Neuronal stem cell (in vitro differentiated cells): ENCODE results near the gene NUDT8. TPM values are rescaled to one million over a fixed set of nuclear protein-coding genes. Genes with fewer than 3 reads are reported as not detected.
A peak's percentile ranks its signal among the peaks of the same experiment; 100 is the strongest.

Experiments used
- DNase-seq: peaks from one replicate; pipeline ENCODE4 v3.0.0-alpha.2; 2013; ENCODE audit warnings: low spot score
- H2AFZ ChIP-seq: one replicate; pipeline ENCODE4 v1.6.1; 2013; ENCODE audit warnings: mild to moderate bottlenecking, low read length, inconsistent platforms
- H2AK5ac ChIP-seq: 2 replicates; pipeline ENCODE4 v1.6.1; 2013; ENCODE audit warnings: low read depth, mild to moderate bottlenecking, inconsistent platforms, low read length, moderate library complexity, mixed read lengths
- H2BK120ac ChIP-seq: 2 replicates; pipeline ENCODE4 v1.6.1; 2013; ENCODE audit warnings: low read depth, mild to moderate bottlenecking, inconsistent platforms, low read length, moderate library complexity, mixed read lengths
- H2BK12ac ChIP-seq: one replicate; pipeline ENCODE4 v1.6.1; 2013; ENCODE audit warnings: low read length, inconsistent platforms
- H2BK15ac ChIP-seq: 2 replicates; pipeline ENCODE4 v1.6.1; 2013; ENCODE audit warnings: mild to moderate bottlenecking, low read length, inconsistent platforms, mixed read lengths
- H2BK5ac ChIP-seq: one replicate; pipeline ENCODE4 v1.6.1; 2013; ENCODE audit warnings: inconsistent platforms, mild to moderate bottlenecking, low read length, moderate library complexity
- H3K14ac ChIP-seq: one replicate; pipeline ENCODE4 v1.6.1; 2013; ENCODE audit warnings: low read length, inconsistent platforms
- H3K18ac ChIP-seq: 2 replicates; pipeline ENCODE4 v1.6.1; 2013; ENCODE audit warnings: low read length, inconsistent platforms
- H3K23ac ChIP-seq: 2 replicates; pipeline ENCODE4 v1.6.1; 2013; ENCODE audit warnings: low read depth, mild to moderate bottlenecking, mixed read lengths, low read length, inconsistent platforms; ENCODE audit not compliant: poor library complexity
- H3K27ac ChIP-seq: replicated peaks from 3 replicates; pipeline ENCODE4 v1.5.1; 2013; ENCODE audit warnings: low read length, inconsistent platforms
- H3K27me3 ChIP-seq, 3 experiments: 2 replicates each; pipeline ENCODE4 v1.6.1; 2013; ENCODE audit warnings: low read length in 3 of 3, mild to moderate bottlenecking in 2 of 3, inconsistent platforms in 1 of 3, low read depth in 1 of 3, mixed read lengths in 1 of 3, moderate library complexity in 1 of 3; ENCODE audit not compliant: control insufficient read depth in 3 of 3, insufficient read depth in 3 of 3
- H3K36me3 ChIP-seq, 2 donors: replicated peaks in 1 of 2; 2 replicates each; pipeline ENCODE4 v1.6.1; 2013; ENCODE audit warnings: low read length in 2 of 2; ENCODE audit not compliant: control insufficient read depth in 2 of 2, insufficient read depth in 2 of 2
- H3K4ac ChIP-seq: 2 replicates; pipeline ENCODE4 v1.6.1; 2013; ENCODE audit warnings: inconsistent platforms, mild to moderate bottlenecking, low read length, moderate library complexity
- H3K4me1 ChIP-seq, 2 donors: 1 replicate in 1 of 2; 2 replicates in 1 of 2; pipeline ENCODE4 v1.6.1; 2013; ENCODE audit warnings: low read length in 2 of 2, low read depth in 1 of 2; ENCODE audit not compliant: control insufficient read depth in 2 of 2, insufficient read depth in 1 of 2
- H3K4me2 ChIP-seq: one replicate; pipeline ENCODE4 v1.6.1; 2013; ENCODE audit warnings: mild to moderate bottlenecking, low read length, inconsistent platforms; ENCODE audit not compliant: insufficient read depth, poor library complexity, severe bottlenecking
- H3K4me3 ChIP-seq, 2 donors: 2 replicates each; pipeline ENCODE4 v1.5.1; 2013; ENCODE audit warnings: low read length in 2 of 2, mild to moderate bottlenecking in 2 of 2, inconsistent platforms in 1 of 2, moderate library complexity in 1 of 2
- H3K79me1 ChIP-seq: one replicate; pipeline ENCODE4 v1.6.1; 2013; ENCODE audit warnings: low read depth, mild to moderate bottlenecking, inconsistent platforms, low read length, moderate library complexity
- H3K9ac ChIP-seq: one replicate; pipeline ENCODE4 v1.6.1; 2013; ENCODE audit warnings: mild to moderate bottlenecking, low read depth, low read length, inconsistent platforms; ENCODE audit not compliant: poor library complexity
- H3K9me3 ChIP-seq, 2 donors: replicated peaks in 1 of 2; 2 replicates each; pipeline versions ENCODE3 to v1.6.1; 2013; ENCODE audit warnings: low read length in 2 of 2, mild to moderate bottlenecking in 2 of 2, inconsistent platforms in 1 of 2, low read depth in 1 of 2, mixed read lengths in 1 of 2, moderate library complexity in 1 of 2; ENCODE audit not compliant: control insufficient read depth in 2 of 2, insufficient read depth in 1 of 2
- H4K8ac ChIP-seq: one replicate; pipeline ENCODE4 v1.6.1; 2013; ENCODE audit warnings: low read depth, mild to moderate bottlenecking, inconsistent platforms, low read length, moderate library complexity
- H4K91ac ChIP-seq: one replicate; pipeline ENCODE4 v1.6.1; 2013; ENCODE audit warnings: low read length, low read depth, mild to moderate bottlenecking, inconsistent platforms; ENCODE audit not compliant: poor library complexity
- WGBS, 2 donors: extraction: QIAGEN DNeasy Blood & Tissue Kit; methylation state at CpG; one replicate each; pipeline ENCODE4 v1.1.7; 2013; ENCODE audit warnings: missing lambda C conversion rate in 2 of 2, mixed read lengths in 1 of 2; ENCODE audit not compliant: insufficient read length in 2 of 2, insufficient replicate concordance in 1 of 2; ENCODE audit errors: extremely low coverage in 2 of 2; 5-methylcytosine and 5-hydroxymethylcytosine counted together
- polyA plus RNA-seq, 2 experiments: library from polyadenylated mRNA; stranded (reverse); fragments of 200-250 nt; gene quantifications; one replicate each; pipeline ENCODE4 v1.2.3, GENCODE V29; 2013

Gene NUDT8, protein sequence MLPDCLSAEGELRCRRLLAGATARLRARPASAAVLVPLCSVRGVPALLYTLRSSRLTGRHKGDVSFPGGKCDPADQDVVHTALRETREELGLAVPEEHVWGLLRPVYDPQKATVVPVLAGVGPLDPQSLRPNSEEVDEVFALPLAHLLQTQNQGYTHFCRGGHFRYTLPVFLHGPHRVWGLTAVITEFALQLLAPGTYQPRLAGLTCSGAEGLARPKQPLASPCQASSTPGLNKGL
- 7.6 TPM for polyA plus RNA-seq (2013, experiment 1 of 2)
- 6.7 TPM for polyA plus RNA-seq (2013, experiment 2 of 2)

DNA sequence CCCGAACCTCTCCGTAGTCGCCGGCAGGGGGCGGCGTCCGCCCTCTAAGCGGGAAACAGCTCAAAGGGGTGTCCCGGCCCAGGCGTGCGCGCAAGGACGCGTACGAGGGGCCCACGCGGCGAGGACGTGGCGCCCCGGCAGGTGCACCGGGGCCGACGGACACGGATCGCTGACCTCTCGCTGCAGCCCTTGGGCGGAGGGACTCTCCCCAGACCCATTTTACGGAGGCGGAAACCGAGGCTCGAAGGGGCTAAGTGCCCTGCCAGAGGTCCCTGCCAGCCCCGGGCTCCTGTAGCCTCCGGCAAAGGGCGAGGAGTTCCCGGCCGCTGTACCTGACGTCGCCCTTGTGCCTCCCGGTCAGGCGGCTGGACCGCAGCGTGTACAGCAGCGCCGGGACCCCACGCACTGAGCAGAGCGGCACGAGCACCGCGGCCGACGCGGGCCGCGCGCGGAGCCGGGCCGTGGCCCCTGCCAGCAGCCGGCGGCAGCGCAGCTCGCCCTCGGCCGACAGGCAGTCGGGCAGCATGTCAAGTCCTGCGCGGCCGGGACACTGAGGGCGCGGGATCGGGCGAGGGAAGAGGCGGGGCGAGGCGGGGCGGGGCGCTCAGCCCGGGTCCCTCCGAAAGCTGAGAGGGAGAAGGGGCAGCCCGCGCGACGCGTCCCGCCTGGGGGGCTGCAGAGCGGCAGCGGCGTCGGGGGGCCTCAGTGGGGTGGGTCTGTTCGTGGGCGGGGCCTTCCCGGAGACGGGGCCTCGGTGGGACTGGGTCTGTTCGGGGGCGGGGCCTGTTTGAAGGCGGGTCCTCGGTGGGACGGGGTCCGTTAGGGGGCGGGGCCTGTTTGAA is at the start of gene NUDT8:
TSS of gene NUDT8 (minus strand) at position 552 of the 842 bp plus-strand sequence. CDS start at position 526, 26 bp downstream.
- peak within 1 kb of the TSS; percentile 75 for H3K14ac ChIP-seq
- H2BK5ac ChIP-seq: peak within 1 kb of the TSS; percentile 98
- peak within 1 kb of the TSS; percentile 65 to 93 for H3K4me3 ChIP-seq
- no peaks in the 10 kb centered on the region for H3K79me1 ChIP-seq
- H3K18ac ChIP-seq: peak within 1 kb of the TSS; percentile 99
- peak within 1 kb of the TSS; percentile 76 for H4K91ac ChIP-seq
- peaks cover 8 to 18% of the 10 kb centered on the region in 2 donors for H3K4me1 ChIP-seq
- peaks cover 5% of the 10 kb centered on the region in 2 donors for H3K36me3 ChIP-seq
- peak; percentile 84 for DNase-seq
- H3K27me3 ChIP-seq: no peaks in the 10 kb centered on the region
- H3K4me2 ChIP-seq: peak within 1 kb of the TSS; percentile 91
- peak within 1 kb of the TSS; percentile 24 for H2BK12ac ChIP-seq
- no peak within 1 kb of the TSS for H2BK120ac ChIP-seq
- peak within 1 kb of the TSS; percentile 97 for H2AK5ac ChIP-seq
- peak within 1 kb of the TSS; percentile 94 for H3K9ac ChIP-seq
- WGBS, 2 donors: no CpG with 5 or more reads among the region's 102 CpGs
- peak within 1 kb of the TSS; percentile 43 for H4K8ac ChIP-seq
- H3K4ac ChIP-seq: peak within 1 kb of the TSS; percentile 37
- no peaks in the 10 kb centered on the region for H3K9me3 ChIP-seq
- peak within 1 kb of the TSS; percentile 92 for H3K27ac ChIP-seq
- H3K23ac ChIP-seq: peak within 1 kb of the TSS; percentile 98
- H2AFZ ChIP-seq: peak within 1 kb of the TSS; percentile 99
- H2BK15ac ChIP-seq: peak within 1 kb of the TSS; percentile 89

DNA sequence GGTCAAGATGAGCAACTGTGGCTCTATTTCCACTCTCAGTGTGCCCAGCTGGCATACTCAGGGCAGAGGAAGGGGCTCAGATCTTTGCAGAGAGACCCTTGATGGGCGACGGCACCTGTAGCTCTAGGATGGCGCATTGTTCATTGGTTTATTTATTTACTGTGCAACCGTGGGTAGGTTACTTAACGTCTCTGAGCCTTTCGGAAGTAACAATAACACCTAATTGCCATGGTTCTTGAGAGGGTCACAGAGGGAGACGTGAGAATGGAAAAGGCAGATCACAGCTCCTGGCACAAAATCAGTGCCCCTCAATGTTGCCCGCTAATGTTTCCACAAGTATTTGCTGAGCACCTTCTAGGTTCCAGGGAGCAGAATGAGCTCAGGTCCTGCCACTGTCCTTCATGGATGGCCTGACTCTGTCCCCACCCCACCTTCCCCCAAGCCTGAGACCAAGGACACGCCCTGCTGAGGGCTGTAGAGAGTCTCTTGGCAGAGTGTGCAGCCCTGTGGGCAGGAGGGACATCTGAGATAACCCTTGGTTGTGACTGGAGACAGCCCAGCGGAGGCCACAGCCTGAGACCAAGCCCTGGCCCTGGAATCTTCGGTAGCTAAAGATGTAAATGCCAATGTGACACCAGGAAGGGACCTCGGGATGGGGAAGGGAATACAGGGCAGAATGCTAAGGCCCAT is 45.5 kb upstream of the NUDT8 start:
- Histone ChIP-seq H3K23ac (no peak overlapping the region), H3K9ac (no peak overlapping the region), H3K4me3 (no peak overlapping the region), H3K4me2 (no peak overlapping the region), H3K4ac (no peak overlapping the region), H3K27me3 (peaks cover 0 to 11% (median 0%) of the 10 kb centered on the region in 3 experiments), H4K8ac (no peak overlapping the region), H2AFZ (no peak overlapping the region), H3K18ac (no peak overlapping the region), H3K36me3 (no peaks in the 10 kb centered on the region), H3K9me3 (no peaks in the 10 kb centered on the region), H2BK12ac (no peak overlapping the region), H2AK5ac (no peak overlapping the region), H3K4me1 (peaks cover 0 to under 1% of the 10 kb centered on the region in 2 donors), H3K27ac (no peak overlapping the region), H2BK15ac (no peak overlapping the region), H3K79me1 (no peaks in the 10 kb centered on the region), H4K91ac (no peak overlapping the region), H2BK5ac (no peak overlapping the region), H3K14ac (no peak overlapping the region), H2BK120ac (no peak overlapping the region)
- no peak for DNase-seq
- no CpG with 5 or more reads among the region's 12 CpGs for WGBS, 2 donors

DNA sequence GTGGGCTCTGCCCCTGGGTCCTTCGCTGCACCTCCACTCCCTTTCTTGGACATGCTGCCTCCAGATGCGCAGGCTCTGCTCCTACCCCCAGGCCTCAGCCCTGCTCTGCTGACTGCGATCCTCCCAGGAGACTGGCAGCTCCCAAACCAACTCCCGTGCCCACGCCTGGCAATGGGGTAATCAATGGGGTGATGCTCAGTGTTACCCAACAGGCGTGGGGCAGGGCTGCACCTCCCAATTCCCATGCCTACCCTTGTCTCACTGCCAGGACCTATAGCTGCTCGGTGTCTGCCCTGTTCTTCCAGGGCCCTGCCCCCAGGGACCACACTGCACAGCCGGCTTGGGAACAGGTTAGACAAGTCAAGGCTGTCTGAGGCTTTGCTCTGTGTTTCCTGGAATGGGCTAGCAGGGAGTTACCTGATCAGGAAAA is 44.7 kb upstream of the NUDT8 start, which contains the start of gene ALDH3B2:
TSS of gene ALDH3B2 (minus strand) at position 182 of the 430 bp plus-strand sequence. CDS start 7,688 bp downstream, outside the sequence.
- WGBS, 2 donors: no CpG with 5 or more reads among the region's 8 CpGs
- Histone ChIP-seq H3K36me3 (no peaks in the 10 kb centered on the region), H2BK15ac (peak within 1 kb of the TSS; percentile 85), H3K14ac (no peak within 1 kb of the TSS), H2BK12ac (no peak within 1 kb of the TSS), H4K8ac (no peak within 1 kb of the TSS), H4K91ac (no peak within 1 kb of the TSS), H2AK5ac (peak within 1 kb of the TSS; percentile 75), H3K27ac (no peak within 1 kb of the TSS), H3K4me3 (no peak within 1 kb of the TSS), H3K4me2 (no peak within 1 kb of the TSS), H3K4me1 (peaks cover 0 to 1% of the 10 kb centered on the region in 2 donors), H2BK5ac (no peak within 1 kb of the TSS), H3K27me3 (peaks cover 0 to 11% (median 0%) of the 10 kb centered on the region in 3 experiments), H2AFZ (no peak within 1 kb of the TSS), H3K9ac (peak within 1 kb of the TSS; percentile 44), H3K9me3 (no peaks in the 10 kb centered on the region), H3K79me1 (no peaks in the 10 kb centered on the region), H2BK120ac (no peak within 1 kb of the TSS), H3K4ac (no peak within 1 kb of the TSS), H3K18ac (peak within 1 kb of the TSS; percentile 83), H3K23ac (peak within 1 kb of the TSS; percentile 44)
- DNase-seq: no peak
